Endothelial cell of umbilical vein (primary cell): ENCODE measurements around the gene CTBP1. TPM values are rescaled to one million over a fixed set of nuclear protein-coding genes. Genes with fewer than 3 reads are reported as not detected.

Experiments used
- BruUV-seq: library from RNA; stranded (reverse); fragments of 400-500 nt; replicated peaks from 2 replicates; lab custom pipeline; 2021; lab: Mats Ljungman, UMichigan
- CTCF ChIA-PET: fragments of 300-600, 350-600 bp; sonication (Branson Sonifier 250); formaldehyde crosslinking; loops from one replicate; lab custom pipeline; 2021; ENCODE audit warnings: antibody characterized with exemption, inconsistent platforms; lab: Charles Lee
- POLR2A ChIA-PET: fragments of 300-600, 350-600 bp; sonication (Branson Sonifier 250); formaldehyde crosslinking; loops from one replicate; lab custom pipeline; 2021; ENCODE audit warnings: antibody characterized with exemption, inconsistent platforms; lab: Charles Lee
- DNase-seq: peaks from one replicate; pipeline ENCODE4 v3.0.0-alpha.2; 2011; ENCODE audit warnings: low read depth, low spot score
- FAIRE-seq: peaks from 2 replicates; lab custom pipeline; 2011; peaks lifted over from hg19 to GRCh38; lab: Jason Lieb, UNC
- H2AFZ ChIP-seq: 2 replicates; pipeline ENCODE4 v1.6.0; 2012; ENCODE audit warnings: low read depth, low read length, control low read depth, inconsistent platforms
- H3K27ac ChIP-seq: 2 replicates; pipeline ENCODE4 v1.5.1; 2011; ENCODE audit warnings: low read depth, mild to moderate bottlenecking, control low read depth, low read length, moderate library complexity; ENCODE audit not compliant: insufficient read depth
- H3K27me3 ChIP-seq, 2 experiments: 2 replicates each; pipeline versions ENCODE4 v1.6.0 to v1.6.1; 2011; ENCODE audit warnings: low read length in 2 of 2, mixed read lengths in 1 of 2; ENCODE audit not compliant: control insufficient read depth in 2 of 2, insufficient read depth in 2 of 2
- H3K36me3 ChIP-seq, 2 experiments: 2 replicates in 1 of 2; 3 replicates in 1 of 2; pipeline ENCODE4 v1.5.1; 2011; ENCODE audit warnings: low read length in 2 of 2, mild to moderate bottlenecking in 1 of 2, moderate library complexity in 1 of 2; ENCODE audit not compliant: control insufficient read depth in 2 of 2, insufficient read depth in 2 of 2; ENCODE audit errors: extremely low read depth in 1 of 2
- H3K4me1 ChIP-seq: 3 replicates; pipeline ENCODE4 v1.5.1; 2011; ENCODE audit warnings: mild to moderate bottlenecking, low read length; ENCODE audit not compliant: control insufficient read depth, insufficient read depth; ENCODE audit errors: extremely low read depth
- H3K4me2 ChIP-seq: 2 replicates; pipeline ENCODE4 v1.6.1; 2011; ENCODE audit warnings: low read length, control low read depth, mixed read lengths; ENCODE audit not compliant: insufficient read depth
- H3K4me3 ChIP-seq, 3 experiments: fragments of 200-600 bp in 1 of 3; sonication (generic), shearing (Covaris generic) in 1 of 3; replicated peaks in 1 of 3; 2 replicates each; pipeline ENCODE4 v1.5.1; 2011 to 2016; ENCODE audit warnings: control low read depth in 3 of 3, low read length in 3 of 3, mild to moderate bottlenecking in 2 of 3, inconsistent platforms in 1 of 3, low read depth in 1 of 3, moderate library complexity in 1 of 3; ENCODE audit not compliant: insufficient read depth in 1 of 3
- H3K79me2 ChIP-seq: 2 replicates; pipeline ENCODE4 v1.6.0; 2012; ENCODE audit warnings: low read length, inconsistent platforms; ENCODE audit not compliant: control insufficient read depth, insufficient read depth
- H3K9ac ChIP-seq: replicated peaks from 2 replicates; pipeline ENCODE3; 2011; ENCODE audit warnings: low read length, control low read depth; ENCODE audit not compliant: insufficient read depth; ENCODE audit errors: extremely low read depth
- H3K9me1 ChIP-seq: replicated peaks from 3 replicates; pipeline ENCODE4 v1.6.0; 2011; ENCODE audit warnings: mild to moderate bottlenecking, low read length; ENCODE audit not compliant: control insufficient read depth, insufficient read depth; ENCODE audit errors: extremely low read depth
- H3K9me3 ChIP-seq: replicated peaks from 2 replicates; pipeline ENCODE4 v1.5.1; 2012; ENCODE audit warnings: low read length, inconsistent platforms; ENCODE audit not compliant: control insufficient read depth, insufficient read depth
- H4K20me1 ChIP-seq: replicated peaks from 2 replicates; pipeline ENCODE3; 2011; ENCODE audit warnings: mild to moderate bottlenecking, low read length; ENCODE audit not compliant: control insufficient read depth, insufficient read depth; ENCODE audit errors: extremely low read depth
- CTCF ChIP-seq, 2 donors: IDR thresholded peaks; 1 replicate in 1 of 2; 2 replicates in 1 of 2; pipeline ENCODE4 v1.5.1; 2011; ENCODE audit warnings: low read length in 2 of 2, mild to moderate bottlenecking in 2 of 2, moderate library complexity in 2 of 2, control low read depth in 1 of 2, inconsistent platforms in 1 of 2, low read depth in 1 of 2; ENCODE audit not compliant: insufficient read depth in 1 of 2; ENCODE audit errors: extremely low read depth in 1 of 2
- EZH2 ChIP-seq: IDR thresholded peaks from 2 replicates; pipeline ENCODE4 v1.6.1; 2012; ENCODE audit warnings: borderline replicate concordance, low read depth, mild to moderate bottlenecking, moderate library complexity, low read length, inconsistent platforms; ENCODE audit not compliant: severe bottlenecking
- FOS ChIP-seq: IDR thresholded peaks from 2 replicates; pipeline ENCODE4 v1.6.1; 2011; ENCODE audit warnings: mild to moderate bottlenecking, low read length, moderate library complexity, borderline replicate concordance; ENCODE audit not compliant: insufficient read depth
- GATA2 ChIP-seq: IDR thresholded peaks from 2 replicates; pipeline ENCODE4 v1.7.0; 2011; ENCODE audit warnings: low read depth, mild to moderate bottlenecking, moderate library complexity, mixed read lengths, low read length; ENCODE audit not compliant: insufficient read length, insufficient read depth
- JUN ChIP-seq: IDR thresholded peaks from 2 replicates; pipeline ENCODE4 v1.6.1; 2011; ENCODE audit warnings: borderline replicate concordance, low read depth; ENCODE audit not compliant: insufficient read length, insufficient read depth
- MAX ChIP-seq: IDR thresholded peaks from 2 replicates; pipeline ENCODE4 v1.6.1; 2011; ENCODE audit not compliant: insufficient read depth, insufficient read length
- MYC ChIP-seq: IDR thresholded peaks from one replicate; pipeline ENCODE4 v1.6.1; 2011; ENCODE audit warnings: mild to moderate bottlenecking, low read depth, low read length
- POLR2A ChIP-seq: IDR thresholded peaks from 2 replicates; pipeline ENCODE4 v1.6.1; 2012; ENCODE audit warnings: low read depth, mild to moderate bottlenecking, control low read depth, low read length
- POLR2AphosphoS5 ChIP-seq: IDR thresholded peaks from 2 replicates; pipeline ENCODE4 v1.6.1; 2012; ENCODE audit warnings: low read depth, mild to moderate bottlenecking, control low read depth, low read length, moderate library complexity; ENCODE audit not compliant: insufficient read depth
- dilution Hi-C: fragments of 300-500 bp; cut with MboI; formaldehyde crosslinking; loops from one replicate; pipeline ENCODE4 v1.15.0; 2019; ENCODE audit warnings: low sequenced_read_pairs; ENCODE audit not compliant: extremely low pct_ligation_motif_present
- intact Hi-C: fragments of 100-400 bp; cut with micrococcal nuclease; formaldehyde crosslinking; loops from one replicate; pipeline ENCODE4 v1.10.0; 2022
- polyA plus RNA-seq, 4 experiments: library from polyadenylated mRNA; depleted of rRNA in 3 of 4; stranded (reverse) in 3 of 4; unstranded in 1 of 4; fragments of >200 nt; gene quantifications; 2 replicates each; pipeline versions ENCODE4 v1.2.1 to v1.2.3, GENCODE V29; 2011 to 2012; ENCODE audit warnings: missing spikeins in 1 of 4
- total RNA-seq: library from RNA; stranded (reverse); gene quantifications from 2 replicates; pipeline ENCODE4 v1.2.3, GENCODE V29; 2021

CTBP1 gene
- total and polyA plus RNA-seq, 2 donors (not counting 3 experiments of a cell fraction or from before 2014, with no cell fraction given) = 165 to 167 TPM

DNA sequence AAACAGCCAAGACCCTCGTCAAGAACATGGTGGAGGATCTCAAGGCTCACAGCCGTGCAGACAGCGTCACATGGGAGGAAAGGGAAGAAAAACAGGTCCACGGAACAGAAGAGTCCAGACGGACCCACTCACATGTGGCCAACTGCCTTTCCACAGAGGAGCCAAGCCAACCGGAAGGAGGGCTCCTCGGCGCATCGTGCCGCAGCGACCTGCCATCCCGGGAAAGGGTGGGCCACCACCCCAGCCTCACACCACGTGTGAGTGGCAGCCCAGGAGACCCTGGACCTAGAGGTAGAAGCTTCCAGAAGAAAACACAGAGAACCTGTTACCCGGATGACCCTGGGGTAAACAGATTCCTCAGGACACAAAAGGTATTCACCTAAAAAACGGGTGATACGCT lies 28.4 kb downstream of the CTBP1 start:
- Histone ChIP-seq H4K20me1 (no peaks in the 10 kb centered on the region), H3K9ac (no peak overlapping the region), H3K4me2 (no peak overlapping the region), H3K27me3 (no peaks in the 10 kb centered on the region), H3K9me3 (no peaks in the 10 kb centered on the region), H3K4me3 (no peak overlapping the region), H3K9me1 (no peaks in the 10 kb centered on the region), H3K4me1 (no peaks in the 10 kb centered on the region), H3K36me3 (peaks cover 0 to 45% of the 10 kb centered on the region in 2 experiments), H3K27ac (no peak overlapping the region), H2AFZ (no peak overlapping the region), H3K79me2 (no peaks in the 10 kb centered on the region)
- DNase-seq = no peak
- CTCF ChIA-PET = interaction anchor here (0.6 kb wide), 1 partner anchor 47 kb away, joined by 3 read pairs; no protein-coding TSS in a partner anchor
- POLR2A ChIA-PET = no interaction called here
- BruUV-seq = no TSS peak
- no peak for TF ChIP-seq POLR2AphosphoS5
- TF ChIP-seq JUN = no peak
- no peak for TF ChIP-seq MYC
- no peak for TF ChIP-seq EZH2
- no peak for TF ChIP-seq MAX
- TF ChIP-seq POLR2A = no peak
- no peak for TF ChIP-seq GATA2
- no peak for TF ChIP-seq FOS
- no peak for TF ChIP-seq CTCF (IDR thresholded peaks at IDR 0.05; ENCODE audit: extremely low read depth in 1 of 2, insufficient read depth in 1 of 2, low read depth in 1 of 2, low read length in 2 of 2)
- intact Hi-C loops = no loop called here
- no peak for FAIRE-seq
- dilution Hi-C loops = no loop called here
